ENCODE data around the gene RPL37.

The RPL37 gene

DNA sequence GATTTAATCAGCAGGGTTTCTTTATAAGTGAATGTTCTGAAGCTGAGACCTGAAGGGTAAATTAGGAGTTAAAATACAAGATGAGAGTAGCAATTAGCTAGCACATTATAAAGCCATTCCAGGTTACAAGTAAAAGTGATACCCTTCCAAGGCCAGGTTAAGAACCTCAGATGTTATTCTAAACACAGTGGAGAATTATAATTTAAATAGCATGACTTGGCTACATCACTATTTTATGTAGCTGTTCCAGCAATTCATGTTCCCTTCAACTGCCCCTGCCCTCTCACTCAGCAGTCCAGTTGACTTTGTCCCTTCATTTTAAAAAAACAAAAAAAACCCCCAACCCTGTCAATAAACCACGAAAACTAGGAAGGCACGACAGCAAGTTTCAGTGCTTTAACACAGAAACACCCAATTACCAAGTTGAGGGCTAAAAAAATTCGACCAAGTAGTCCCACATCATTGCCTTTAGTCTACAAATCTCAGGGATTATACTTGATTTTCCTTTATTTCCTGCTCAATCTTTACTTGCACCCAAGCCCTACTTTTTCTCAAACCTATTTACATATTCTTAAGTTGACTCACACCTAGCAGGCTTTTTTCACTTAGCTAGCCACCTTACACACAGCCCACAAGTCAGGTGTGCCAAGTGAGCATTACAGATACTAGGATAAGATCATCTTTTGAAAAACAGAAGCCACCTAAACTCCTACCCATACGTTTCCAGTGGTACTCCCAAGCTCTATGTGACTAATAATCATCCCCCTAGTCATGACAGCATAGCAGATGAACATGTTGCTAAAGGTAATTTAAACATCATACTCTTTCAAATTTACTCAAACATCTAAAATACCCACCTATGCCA, 3.4 kb downstream of the RPL37 start:
- H3K4me3 ChIP-seq (ENCODE audit: low read depth, low read length), result no peak overlapping the region
- TF ChIP-seq, protein P1, sequence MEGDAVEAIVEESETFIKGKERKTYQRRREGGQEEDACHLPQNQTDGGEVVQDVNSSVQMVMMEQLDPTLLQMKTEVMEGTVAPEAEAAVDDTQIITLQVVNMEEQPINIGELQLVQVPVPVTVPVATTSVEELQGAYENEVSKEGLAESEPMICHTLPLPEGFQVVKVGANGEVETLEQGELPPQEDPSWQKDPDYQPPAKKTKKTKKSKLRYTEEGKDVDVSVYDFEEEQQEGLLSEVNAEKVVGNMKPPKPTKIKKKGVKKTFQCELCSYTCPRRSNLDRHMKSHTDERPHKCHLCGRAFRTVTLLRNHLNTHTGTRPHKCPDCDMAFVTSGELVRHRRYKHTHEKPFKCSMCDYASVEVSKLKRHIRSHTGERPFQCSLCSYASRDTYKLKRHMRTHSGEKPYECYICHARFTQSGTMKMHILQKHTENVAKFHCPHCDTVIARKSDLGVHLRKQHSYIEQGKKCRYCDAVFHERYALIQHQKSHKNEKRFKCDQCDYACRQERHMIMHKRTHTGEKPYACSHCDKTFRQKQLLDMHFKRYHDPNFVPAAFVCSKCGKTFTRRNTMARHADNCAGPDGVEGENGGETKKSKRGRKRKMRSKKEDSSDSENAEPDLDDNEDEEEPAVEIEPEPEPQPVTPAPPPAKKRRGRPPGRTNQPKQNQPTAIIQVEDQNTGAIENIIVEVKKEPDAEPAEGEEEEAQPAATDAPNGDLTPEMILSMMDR (IDR thresholded peaks at IDR 0.05; ENCODE audit: borderline replicate concordance, insufficient read depth, low read depth, low read length), result no peak

DNA sequence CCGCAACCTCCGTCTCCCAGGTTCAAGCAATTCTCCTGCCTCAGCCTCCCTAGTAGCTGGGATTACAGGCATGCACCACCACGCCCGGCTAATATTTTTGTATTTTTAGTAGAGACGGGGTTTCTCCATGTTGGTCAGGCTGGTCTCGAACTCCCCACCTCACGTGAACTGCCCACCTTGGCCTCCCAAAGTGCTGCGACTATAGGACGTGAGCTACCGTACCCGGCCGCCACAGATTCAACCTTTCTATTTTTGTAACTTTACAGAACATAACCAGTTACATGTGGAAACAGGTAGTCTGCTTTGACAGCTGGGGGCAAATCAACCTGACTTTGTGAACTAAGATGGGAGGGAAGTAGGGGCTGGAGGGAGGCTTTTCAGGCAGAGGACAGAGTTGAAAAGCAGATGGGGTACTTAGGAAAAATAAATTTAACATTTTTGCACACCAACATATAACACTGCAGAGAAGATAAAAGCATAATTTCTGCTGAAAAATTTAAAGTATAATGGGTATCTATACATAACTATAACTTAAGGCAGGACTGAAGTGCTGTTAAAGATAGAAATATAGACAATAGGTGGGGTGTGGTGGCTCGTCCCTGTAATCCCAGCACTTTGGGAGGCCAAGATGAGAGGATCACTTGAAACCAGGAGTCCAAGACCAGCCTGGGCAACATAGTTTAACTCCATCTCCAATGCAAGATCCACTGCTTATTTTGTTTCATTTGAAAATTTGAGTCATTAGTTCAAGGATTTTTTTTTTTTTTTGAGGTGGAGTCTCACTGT, 5.1 kb downstream of the RPL37 start:
- no peak overlapping the region for H3K4me3 ChIP-seq (ENCODE audit: low read depth, low read length)
- TF ChIP-seq, protein P1 (IDR thresholded peaks at IDR 0.05; ENCODE audit: borderline replicate concordance, insufficient read depth, low read depth, low read length), result no peak

DNA sequence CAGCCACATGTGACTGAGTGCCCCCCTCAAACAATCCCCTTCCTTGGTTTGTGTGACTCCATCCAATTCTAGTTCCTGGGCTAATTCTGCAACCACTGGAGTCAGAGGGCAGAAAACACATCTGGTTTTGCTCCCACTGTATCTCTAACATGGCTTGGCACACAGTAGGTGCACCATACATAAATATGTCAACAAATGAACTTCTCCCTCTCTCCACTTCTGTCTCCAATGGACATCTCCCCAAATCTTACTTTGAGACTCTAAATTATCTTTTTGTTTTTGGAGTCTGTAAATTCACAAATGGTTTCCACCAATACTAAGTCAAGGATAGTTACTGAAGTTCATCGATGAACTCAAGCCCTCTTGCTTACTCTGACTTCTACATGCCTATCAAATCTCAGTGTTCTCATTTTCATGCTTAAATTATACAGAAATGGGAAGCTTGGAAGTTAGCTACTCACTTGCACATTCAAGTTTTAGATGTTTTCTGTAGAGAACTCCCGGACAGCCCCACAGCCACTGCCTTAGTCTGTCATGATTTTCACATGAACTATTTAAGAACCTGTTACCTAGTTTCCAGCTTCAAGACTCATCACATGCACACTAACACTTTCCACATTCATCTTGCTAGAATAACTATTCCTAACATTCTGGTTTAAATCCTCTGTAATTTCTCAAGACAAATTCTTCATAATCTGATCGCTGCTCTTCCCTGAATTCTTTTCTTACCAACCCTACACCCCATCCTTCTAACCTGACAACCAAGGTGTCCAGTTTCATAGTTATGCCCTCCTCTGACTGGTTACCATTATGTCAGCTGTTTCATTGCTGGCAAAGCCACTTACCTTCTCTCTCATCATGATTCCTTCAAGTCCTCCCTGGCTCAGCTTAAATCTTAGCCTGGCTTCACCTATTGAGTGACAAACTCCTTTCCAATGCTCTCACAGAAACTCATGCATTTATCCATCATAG, 6.0 kb downstream of the RPL37 start:
- TF ChIP-seq, protein P1 (IDR thresholded peaks at IDR 0.05; ENCODE audit: borderline replicate concordance, insufficient read depth, low read depth, low read length), result no peak
- no peak overlapping the region for H3K4me3 ChIP-seq (ENCODE audit: low read depth, low read length)

DNA sequence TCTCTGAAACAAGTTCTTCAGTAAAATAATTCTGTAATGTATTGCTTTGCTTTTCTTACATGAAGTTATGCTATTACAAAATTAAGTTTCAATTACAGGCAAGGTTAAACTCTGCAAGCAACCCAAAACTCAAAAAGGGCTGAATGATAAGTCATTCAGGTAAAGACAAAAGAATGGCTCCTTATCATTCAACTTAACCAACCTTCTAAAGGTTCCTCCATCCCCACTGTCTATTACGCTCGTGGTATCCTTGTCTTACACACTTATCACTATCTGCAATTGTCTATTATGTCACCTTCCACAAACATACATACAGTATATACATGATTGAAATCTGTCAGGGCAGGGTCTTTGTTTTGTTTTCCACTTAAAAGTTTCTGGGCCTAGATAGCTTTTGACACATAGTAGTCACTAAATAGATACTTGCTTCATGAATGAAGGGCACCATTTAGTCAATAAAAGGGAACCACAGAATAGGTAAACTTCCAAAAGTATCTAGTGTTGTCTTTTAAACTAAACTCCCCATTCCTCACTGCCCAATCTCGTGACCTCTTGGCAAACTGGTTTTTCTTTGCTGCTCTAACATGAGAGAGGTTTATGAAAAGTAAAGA, 6.9 kb downstream of the RPL37 start:
- TF ChIP-seq, protein P1 (IDR thresholded peaks at IDR 0.05; ENCODE audit: borderline replicate concordance, insufficient read depth, low read depth, low read length), result no peak
- no peak overlapping the region for H3K4me3 ChIP-seq (ENCODE audit: low read depth, low read length)

DNA sequence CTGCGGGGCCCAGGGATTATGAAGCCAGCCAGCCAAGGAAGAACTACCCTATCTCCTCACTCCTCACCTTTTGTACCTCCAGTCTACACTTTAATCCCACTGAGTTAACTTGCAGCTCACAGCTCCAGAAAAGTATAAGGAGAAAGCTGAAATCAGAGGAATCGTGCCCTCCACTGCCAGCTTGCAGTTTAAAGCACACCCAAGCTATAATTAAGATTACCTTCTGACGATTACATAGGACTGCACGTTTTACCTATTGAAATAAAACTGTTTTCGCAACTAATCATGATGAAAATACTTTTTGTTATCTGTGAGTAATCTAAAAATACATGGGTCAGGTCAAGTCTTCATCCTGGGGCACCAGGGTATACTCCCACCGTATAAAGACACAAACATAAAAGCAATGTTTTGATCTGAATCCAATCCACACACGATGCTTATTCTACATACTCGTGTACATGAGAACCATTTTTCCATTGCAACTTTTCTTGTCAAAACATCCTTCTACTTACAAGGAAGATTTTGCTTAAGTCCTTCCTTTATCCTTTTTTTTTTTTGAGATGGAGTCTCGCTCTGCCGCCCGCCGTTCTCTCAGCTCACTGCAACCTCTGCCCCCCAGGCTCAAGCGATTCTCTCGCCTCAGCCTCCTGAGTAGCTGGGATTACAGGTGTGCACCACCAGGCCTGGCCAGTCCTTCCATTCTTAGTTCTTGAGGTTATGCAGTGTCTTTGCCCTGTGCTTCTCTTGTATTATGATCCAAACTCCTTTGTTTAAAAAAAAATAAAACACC, 7.6 kb downstream of the RPL37 start:
- TF ChIP-seq, protein P1 (IDR thresholded peaks at IDR 0.05; ENCODE audit: borderline replicate concordance, insufficient read depth, low read depth, low read length), result no peak
- no peak overlapping the region for H3K4me3 ChIP-seq (ENCODE audit: low read depth, low read length)
